Parathyroid adenoma (tissue), 2 donors: ENCODE results near the gene CCL17.

Source experiments
- H2AFZ ChIP-seq: fragments of 300-600 bp; sonication (generic); one replicate; pipeline ENCODE4 v1.7.0; 2017; ENCODE audit warnings: antibody characterized with exemption, mild to moderate bottlenecking
- H3K27ac ChIP-seq: fragments of 300-600 bp; sonication (generic); one replicate; pipeline ENCODE4 v1.7.0; 2017
- H3K27me3 ChIP-seq: fragments of 300-600 bp; sonication (generic); one replicate; pipeline ENCODE4 v1.7.0; 2017; ENCODE audit warnings: low read length; ENCODE audit not compliant: control insufficient read depth, insufficient read depth
- H3K36me3 ChIP-seq: fragments of 300-600 bp; sonication (generic); one replicate; pipeline ENCODE4 v1.7.0; 2017; ENCODE audit warnings: low read length; ENCODE audit not compliant: control insufficient read depth, insufficient read depth
- H3K4me1 ChIP-seq: fragments of 300-600 bp; sonication (generic); one replicate; pipeline ENCODE4 v1.7.0; 2017; ENCODE audit warnings: control low read depth
- H3K4me2 ChIP-seq: fragments of 300-600 bp; sonication (generic); one replicate; pipeline ENCODE4 v1.7.0; 2017; ENCODE audit warnings: low read length
- H3K4me3 ChIP-seq: fragments of 300-600 bp; sonication (generic); one replicate; pipeline ENCODE4 v1.7.0; 2017; ENCODE audit warnings: low read depth, low read length
- H3K79me2 ChIP-seq: fragments of 300-600 bp; sonication (generic); one replicate; pipeline ENCODE4 v1.7.0; 2017; ENCODE audit warnings: control low read depth
- H3K9ac ChIP-seq: fragments of 300-600 bp; sonication (generic); one replicate; pipeline ENCODE4 v1.7.0; 2017; ENCODE audit warnings: mild to moderate bottlenecking
- H3K9me3 ChIP-seq: fragments of 300-600 bp; sonication (generic); one replicate; pipeline ENCODE4 v1.7.0; 2017; ENCODE audit warnings: low read length; ENCODE audit not compliant: control insufficient read depth
- TF ChIP-seq, protein P1 (sequence below): fragments of 300-600 bp; sonication (generic); IDR thresholded peaks from one replicate; pipeline ENCODE4 v1.7.0; 2017; ENCODE audit warnings: antibody characterized with exemption, mild to moderate bottlenecking
- donor health status: primary hyperparathyroidism.

CCL17 gene

GRCh38 chr16:57383276-57384247, 21.0 kb upstream of the CCL17 start:
- H3K4me1 ChIP-seq = no peaks in the 10 kb centered on the region
- TF ChIP-seq, protein P1, sequence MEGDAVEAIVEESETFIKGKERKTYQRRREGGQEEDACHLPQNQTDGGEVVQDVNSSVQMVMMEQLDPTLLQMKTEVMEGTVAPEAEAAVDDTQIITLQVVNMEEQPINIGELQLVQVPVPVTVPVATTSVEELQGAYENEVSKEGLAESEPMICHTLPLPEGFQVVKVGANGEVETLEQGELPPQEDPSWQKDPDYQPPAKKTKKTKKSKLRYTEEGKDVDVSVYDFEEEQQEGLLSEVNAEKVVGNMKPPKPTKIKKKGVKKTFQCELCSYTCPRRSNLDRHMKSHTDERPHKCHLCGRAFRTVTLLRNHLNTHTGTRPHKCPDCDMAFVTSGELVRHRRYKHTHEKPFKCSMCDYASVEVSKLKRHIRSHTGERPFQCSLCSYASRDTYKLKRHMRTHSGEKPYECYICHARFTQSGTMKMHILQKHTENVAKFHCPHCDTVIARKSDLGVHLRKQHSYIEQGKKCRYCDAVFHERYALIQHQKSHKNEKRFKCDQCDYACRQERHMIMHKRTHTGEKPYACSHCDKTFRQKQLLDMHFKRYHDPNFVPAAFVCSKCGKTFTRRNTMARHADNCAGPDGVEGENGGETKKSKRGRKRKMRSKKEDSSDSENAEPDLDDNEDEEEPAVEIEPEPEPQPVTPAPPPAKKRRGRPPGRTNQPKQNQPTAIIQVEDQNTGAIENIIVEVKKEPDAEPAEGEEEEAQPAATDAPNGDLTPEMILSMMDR = no peak
- no peak overlapping the region for H3K9ac ChIP-seq

DNA sequence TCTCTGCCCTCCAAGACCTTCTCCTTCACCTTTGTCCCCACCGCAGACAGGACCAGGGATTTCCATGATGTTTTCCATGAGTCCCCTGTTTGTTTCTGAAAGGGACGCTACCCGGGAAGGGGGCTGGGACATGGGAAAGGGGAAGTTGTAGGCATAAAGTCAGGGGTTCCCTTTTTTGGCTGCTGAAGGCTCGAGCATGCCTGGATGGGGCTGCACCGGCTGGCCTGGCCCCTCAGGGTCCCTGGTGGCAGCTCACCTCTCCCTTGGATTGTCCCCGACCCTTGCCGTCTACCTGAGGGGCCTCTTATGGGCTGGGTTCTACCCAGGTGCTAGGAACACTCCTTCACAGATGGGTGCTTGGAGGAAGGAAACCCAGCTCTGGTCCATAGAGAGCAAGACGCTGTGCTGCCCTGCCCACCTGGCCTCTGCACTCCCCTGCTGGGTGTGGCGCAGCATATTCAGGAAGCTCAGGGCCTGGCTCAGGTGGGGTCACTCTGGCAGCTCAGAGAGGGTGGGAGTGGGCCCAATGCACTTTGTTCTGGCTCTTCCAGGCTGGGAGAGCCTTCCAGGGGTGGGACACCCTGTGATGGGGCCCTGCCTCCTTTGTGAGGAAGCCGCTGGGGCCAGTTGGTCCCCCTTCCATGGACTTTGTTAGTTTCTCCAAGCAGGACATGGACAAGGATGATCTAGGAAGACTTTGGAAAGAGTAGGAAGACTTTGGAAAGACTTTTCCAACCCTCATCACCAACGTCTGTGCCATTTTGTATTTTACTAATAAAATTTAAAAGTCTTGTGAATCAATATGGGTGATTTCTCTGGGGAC, 20.1 kb upstream of the CCL17 start:
- no peak overlapping the region for H3K9ac ChIP-seq
- no peaks in the 10 kb centered on the region for H3K9me3 ChIP-seq
- H3K4me1 ChIP-seq = no peaks in the 10 kb centered on the region
- no peak overlapping the region for H3K4me2 ChIP-seq
- H3K27me3 ChIP-seq = no peaks in the 10 kb centered on the region
- H2AFZ ChIP-seq = no peak overlapping the region
- TF ChIP-seq, protein P1 = no peak
- no peaks in the 10 kb centered on the region for H3K79me2 ChIP-seq
- no peaks in the 10 kb centered on the region for H3K36me3 ChIP-seq
- no peak overlapping the region for H3K27ac ChIP-seq
- H3K4me3 ChIP-seq = no peak overlapping the region

More at GRCh38 chr16:57383276-57384247, 21.0 kb upstream of the CCL17 start:
- Histone ChIP-seq H3K9me3 (no peaks in the 10 kb centered on the region), H3K4me3 (no peak overlapping the region), H3K79me2 (no peaks in the 10 kb centered on the region), H2AFZ (no peak overlapping the region), H3K36me3 (no peaks in the 10 kb centered on the region), H3K4me2 (no peak overlapping the region), H3K27ac (no peak overlapping the region), H3K27me3 (no peaks in the 10 kb centered on the region)

DNA sequence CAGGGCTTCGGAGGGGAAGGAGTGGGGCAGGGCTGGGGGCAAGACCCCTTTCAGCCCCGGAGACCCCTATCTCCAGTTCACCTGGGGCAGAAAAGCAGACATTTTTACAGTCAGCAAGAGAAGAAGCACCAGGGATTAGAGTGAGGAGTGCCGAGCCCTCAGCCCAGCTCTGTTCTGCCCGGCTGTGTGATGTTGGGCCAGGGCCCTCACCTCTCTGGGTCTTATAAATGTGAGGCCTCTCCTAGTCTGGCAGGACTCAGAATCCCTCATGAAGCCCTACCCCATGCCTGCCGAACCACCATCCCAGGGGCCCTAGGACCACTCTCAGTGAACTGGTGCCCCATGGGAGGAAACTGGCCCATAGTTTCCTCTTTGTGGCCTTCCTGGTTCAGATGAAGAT, 19.5 kb upstream of the CCL17 start:
- Histone ChIP-seq H3K79me2 (no peaks in the 10 kb centered on the region), H3K36me3 (no peaks in the 10 kb centered on the region), H3K4me3 (no peak overlapping the region), H3K4me2 (no peak overlapping the region), H3K4me1 (no peaks in the 10 kb centered on the region), H3K9ac (no peak overlapping the region), H3K27ac (no peak overlapping the region), H2AFZ (no peak overlapping the region), H3K9me3 (no peaks in the 10 kb centered on the region), H3K27me3 (no peaks in the 10 kb centered on the region)
- TF ChIP-seq, protein P1 = no peak

GRCh38 chr16:57386381-57386951, 18.1 kb upstream of the CCL17 start:
- no peaks in the 10 kb centered on the region for H3K79me2 ChIP-seq
- no peak overlapping the region for H3K27ac ChIP-seq
- no peaks in the 10 kb centered on the region for H3K4me1 ChIP-seq
- H2AFZ ChIP-seq = no peak overlapping the region
- no peaks in the 10 kb centered on the region for H3K27me3 ChIP-seq
- H3K9me3 ChIP-seq = no peaks in the 10 kb centered on the region
- H3K4me3 ChIP-seq = no peak overlapping the region
- H3K4me2 ChIP-seq = no peak overlapping the region
- no peak overlapping the region for H3K9ac ChIP-seq
- H3K36me3 ChIP-seq = no peaks in the 10 kb centered on the region
- TF ChIP-seq, protein P1 = no peak
